ENCODE results near the gene DHRS7B. TPM values are rescaled to one million over a fixed set of nuclear protein-coding genes. Genes with fewer than 3 reads are reported as not detected.
"Not testable (repeated sequence)": the region's sequence is repeated elsewhere in the genome, so short reads cannot be mapped to it uniquely, and the experiment has no call there.

Gene DHRS7B
- total RNA-seq, 1 donor from 2014 or later: 28.2 TPM

GRCh38 chr17:21105064-21105894 is 21.5 kb upstream of the DHRS7B start:
- Histone ChIP-seq H3K36me3 (ENCODE audit: control insufficient read depth, insufficient read depth, low read length) (no peaks in the 10 kb centered on the region), H3K4me3 (ENCODE audit: low read depth, low read length) (no peak overlapping the region), H3K27me3 (ENCODE audit: control insufficient read depth, insufficient read depth, low read length) (no peaks in the 10 kb centered on the region)
- no peak for DNase-seq (ENCODE audit: low read depth)
- TF ChIP-seq CTCF (IDR thresholded peaks at IDR 0.05; ENCODE audit: insufficient read depth, low read length, poor library complexity, severe bottlenecking): no peak

GRCh38 chr17:21106316-21106715 is 20.4 kb upstream of the DHRS7B start:
- no peak for DNase-seq (ENCODE audit: low read depth)
- no peak for TF ChIP-seq CTCF (IDR thresholded peaks at IDR 0.05; ENCODE audit: insufficient read depth, low read length, poor library complexity, severe bottlenecking)

GRCh38 chr17:21107067-21107650 is 19.6 kb upstream of the DHRS7B start:
- DNase-seq (ENCODE audit: low read depth); H3K36me3 ChIP-seq (ENCODE audit: control insufficient read depth, insufficient read depth, low read length); H3K4me3 ChIP-seq (ENCODE audit: low read depth, low read length); H3K27me3 ChIP-seq (ENCODE audit: control insufficient read depth, insufficient read depth, low read length): not testable (repeated sequence)

More at GRCh38 chr17:21106316-21106715, 20.4 kb upstream of the DHRS7B start:
- Histone ChIP-seq H3K36me3 (ENCODE audit: control insufficient read depth, insufficient read depth, low read length) (no peaks in the 10 kb centered on the region), H3K27me3 (ENCODE audit: control insufficient read depth, insufficient read depth, low read length) (no peaks in the 10 kb centered on the region), H3K4me3 (ENCODE audit: low read depth, low read length) (no peak overlapping the region)

- no peak for TF ChIP-seq CTCF (IDR thresholded peaks at IDR 0.05; ENCODE audit: insufficient read depth, low read length, poor library complexity, severe bottlenecking)
- no peak for DNase-seq (ENCODE audit: low read depth)
- no peaks in the 10 kb centered on the region for H3K27me3 ChIP-seq (ENCODE audit: control insufficient read depth, insufficient read depth, low read length)
Observed at GRCh38 chr17:21108651-21109050, 18.1 kb upstream of the DHRS7B start.

GRCh38 chr17:21113049-21113690 is 13.6 kb upstream of the DHRS7B start:
- Histone ChIP-seq H3K27me3 (ENCODE audit: control insufficient read depth, insufficient read depth, low read length) (no peaks in the 10 kb centered on the region), H3K4me3 (ENCODE audit: low read depth, low read length) (no peak overlapping the region), H3K36me3 (ENCODE audit: control insufficient read depth, insufficient read depth, low read length) (no peaks in the 10 kb centered on the region)
- no peak for TF ChIP-seq CTCF (IDR thresholded peaks at IDR 0.05; ENCODE audit: insufficient read depth, low read length, poor library complexity, severe bottlenecking)
- DNase-seq (ENCODE audit: low read depth): no peak

More at GRCh38 chr17:21108651-21109050, 18.1 kb upstream of the DHRS7B start:
- H3K36me3 ChIP-seq (ENCODE audit: control insufficient read depth, insufficient read depth, low read length): no peaks in the 10 kb centered on the region
- no peak overlapping the region for H3K4me3 ChIP-seq (ENCODE audit: low read depth, low read length)

GRCh38 chr17:21113716-21114115 is 13.0 kb upstream of the DHRS7B start:
- Histone ChIP-seq H3K4me3 (ENCODE audit: low read depth, low read length) (no peak overlapping the region), H3K27me3 (ENCODE audit: control insufficient read depth, insufficient read depth, low read length) (no peaks in the 10 kb centered on the region), H3K36me3 (ENCODE audit: control insufficient read depth, insufficient read depth, low read length) (no peaks in the 10 kb centered on the region)
- no peak for DNase-seq (ENCODE audit: low read depth)
- no peak for TF ChIP-seq CTCF (IDR thresholded peaks at IDR 0.05; ENCODE audit: insufficient read depth, low read length, poor library complexity, severe bottlenecking)

GRCh38 chr17:21114791-21115190 is 12.0 kb upstream of the DHRS7B start:
- not testable (repeated sequence) for H3K27me3 ChIP-seq (ENCODE audit: control insufficient read depth, insufficient read depth, low read length); H3K36me3 ChIP-seq (ENCODE audit: control insufficient read depth, insufficient read depth, low read length); DNase-seq (ENCODE audit: low read depth); H3K4me3 ChIP-seq (ENCODE audit: low read depth, low read length)

All from kidney epithelial cell (primary cell).